ENCODE results near the gene C12orf76. TPM values are rescaled to one million over a fixed set of nuclear protein-coding genes. Genes with fewer than 3 reads are reported as not detected.

Gene C12orf76, protein sequence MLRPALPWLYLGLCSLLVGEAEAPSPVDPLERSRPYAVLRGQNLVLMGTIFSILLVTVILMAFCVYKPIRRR
- total RNA-seq (2013): 19.4 TPM
- polyA plus RNA-seq (10 to 100 TPM in 2 of 3 donors, 1 to 10 TPM in 1; 9.3 to 19.4 (median 10.6) TPM), polyA minus RNA-seq (7.6 and 9.1 TPM in 2 replicates), total RNA-seq (0.81 to 9.5 (median 5.3) reads per million in 11 experiments)

DNA sequence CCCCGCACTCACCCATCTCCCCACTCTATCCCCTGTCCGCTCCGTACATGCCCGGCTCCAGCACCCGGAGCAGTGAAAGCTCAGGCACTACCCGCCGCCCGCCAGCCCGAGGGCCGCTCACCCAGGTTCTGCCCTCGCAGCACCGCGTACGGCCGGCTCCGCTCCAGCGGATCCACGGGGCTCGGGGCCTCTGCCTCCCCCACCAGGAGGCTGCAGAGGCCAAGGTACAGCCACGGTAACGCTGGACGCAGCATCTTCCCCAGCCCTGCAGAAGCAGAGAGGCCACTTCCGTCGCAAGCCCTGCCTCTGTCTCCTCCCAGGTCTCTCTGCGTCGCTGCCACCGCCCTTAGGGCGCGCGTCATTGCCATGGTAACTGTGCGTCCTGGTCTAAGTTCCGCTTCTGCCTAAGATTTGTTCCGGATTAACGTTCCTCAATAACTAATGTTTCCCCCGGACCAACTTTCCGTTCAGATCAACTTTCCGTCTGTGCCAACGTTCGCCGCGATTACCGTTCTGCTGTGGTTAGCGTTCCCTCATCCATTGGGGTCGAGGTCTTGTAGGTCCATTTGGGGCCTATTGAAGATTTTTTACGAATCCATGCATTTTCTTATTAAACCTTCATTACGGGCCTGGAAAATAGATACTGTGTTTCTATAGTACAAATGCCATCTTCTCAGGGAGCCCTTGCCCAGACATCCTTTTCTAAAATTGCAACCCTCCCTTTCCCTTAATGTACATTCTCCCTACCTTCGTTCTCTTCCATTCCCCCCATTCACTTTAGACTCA, at the start of gene C12orf76:
C12orf76 (minus strand) TSS at position 281 of the 786 bp plus-strand sequence; CDS start at position 254, 27 bp downstream.
- Mint-ChIP-seq H3K4me1 (peaks cover 30% of the 10 kb centered on the region), H3K9me3 (no peaks in the 10 kb centered on the region), H3K4me3 (peak within 1 kb of the TSS; percentile 80 to 98), H3K36me3 (peaks cover 4 to 10% of the 10 kb centered on the region in 2 donors), H3K27me3 (ENCODE audit: low read depth in 3 of 3) (no peaks in the 10 kb centered on the region), H3K27ac (peak within 1 kb of the TSS; percentile 96 to 100 (median 99))
- peak within 1 kb of the TSS; percentile 82 to 88 for H3K27ac ChIP-seq (ENCODE audit: low read depth in 1 of 2, low read length in 2 of 2)
- TF ChIP-seq, protein P1, sequence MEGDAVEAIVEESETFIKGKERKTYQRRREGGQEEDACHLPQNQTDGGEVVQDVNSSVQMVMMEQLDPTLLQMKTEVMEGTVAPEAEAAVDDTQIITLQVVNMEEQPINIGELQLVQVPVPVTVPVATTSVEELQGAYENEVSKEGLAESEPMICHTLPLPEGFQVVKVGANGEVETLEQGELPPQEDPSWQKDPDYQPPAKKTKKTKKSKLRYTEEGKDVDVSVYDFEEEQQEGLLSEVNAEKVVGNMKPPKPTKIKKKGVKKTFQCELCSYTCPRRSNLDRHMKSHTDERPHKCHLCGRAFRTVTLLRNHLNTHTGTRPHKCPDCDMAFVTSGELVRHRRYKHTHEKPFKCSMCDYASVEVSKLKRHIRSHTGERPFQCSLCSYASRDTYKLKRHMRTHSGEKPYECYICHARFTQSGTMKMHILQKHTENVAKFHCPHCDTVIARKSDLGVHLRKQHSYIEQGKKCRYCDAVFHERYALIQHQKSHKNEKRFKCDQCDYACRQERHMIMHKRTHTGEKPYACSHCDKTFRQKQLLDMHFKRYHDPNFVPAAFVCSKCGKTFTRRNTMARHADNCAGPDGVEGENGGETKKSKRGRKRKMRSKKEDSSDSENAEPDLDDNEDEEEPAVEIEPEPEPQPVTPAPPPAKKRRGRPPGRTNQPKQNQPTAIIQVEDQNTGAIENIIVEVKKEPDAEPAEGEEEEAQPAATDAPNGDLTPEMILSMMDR (IDR thresholded peaks at IDR 0.05): no peak
- H3K9me3 ChIP-seq (replicated peaks in 1 of 2; ENCODE audit: control insufficient read depth in 1 of 2, insufficient read depth in 1 of 2, low read length in 2 of 2): no peaks in the 10 kb centered on the region
- peak within 1 kb of the TSS; percentile 68 for H3K9ac ChIP-seq (ENCODE audit: insufficient read depth, low read length, poor library complexity, severe bottlenecking)
- intact Hi-C loops (cut with micrococcal nuclease): loop anchor here in 1 of 2 donors (10.0 kb wide), 1 partner anchor 76 kb away; the partner anchor contains the start of gene IFT81
- H4K20me1 ChIP-seq (ENCODE audit: insufficient read depth, low read length): peaks cover 10% of the 10 kb centered on the region
- H3K79me2 ChIP-seq (ENCODE audit: insufficient read depth, low read length): peaks cover 35% of the 10 kb centered on the region
- H3K4me2 ChIP-seq (replicated peaks; ENCODE audit: extremely low read depth, low read length, poor library complexity, severe bottlenecking): peak within 1 kb of the TSS; percentile 85
- H3K36me3 ChIP-seq (replicated peaks in 1 of 2; ENCODE audit: control insufficient read depth in 1 of 2, insufficient read depth in 2 of 2, low read length in 2 of 2): no peaks in the 10 kb centered on the region
- peak within 1 kb of the TSS; percentile 50 to 84 (median 57) for H3K4me3 ChIP-seq (replicated peaks in 1 of 3; ENCODE audit: low read depth in 2 of 3, low read length in 3 of 3)
- WGBS (ENCODE audit: insufficient coverage): 2% methylated on average over 36 of the region's 47 CpGs
- H3K27me3 ChIP-seq (ENCODE audit: control insufficient read depth in 2 of 2, insufficient read depth in 2 of 2, low read length in 2 of 2): no peaks in the 10 kb centered on the region
- H2AFZ ChIP-seq (ENCODE audit: insufficient read depth, low read depth, low read length, poor library complexity, severe bottlenecking): peak within 1 kb of the TSS; percentile 94
- peak; percentile 95 to 98 (median 95) for DNase-seq
- peaks cover 24 to 29% of the 10 kb centered on the region in 2 donors for H3K4me1 ChIP-seq (ENCODE audit: control insufficient read depth in 1 of 2, insufficient read depth in 2 of 2, low read length in 2 of 2)

DNA sequence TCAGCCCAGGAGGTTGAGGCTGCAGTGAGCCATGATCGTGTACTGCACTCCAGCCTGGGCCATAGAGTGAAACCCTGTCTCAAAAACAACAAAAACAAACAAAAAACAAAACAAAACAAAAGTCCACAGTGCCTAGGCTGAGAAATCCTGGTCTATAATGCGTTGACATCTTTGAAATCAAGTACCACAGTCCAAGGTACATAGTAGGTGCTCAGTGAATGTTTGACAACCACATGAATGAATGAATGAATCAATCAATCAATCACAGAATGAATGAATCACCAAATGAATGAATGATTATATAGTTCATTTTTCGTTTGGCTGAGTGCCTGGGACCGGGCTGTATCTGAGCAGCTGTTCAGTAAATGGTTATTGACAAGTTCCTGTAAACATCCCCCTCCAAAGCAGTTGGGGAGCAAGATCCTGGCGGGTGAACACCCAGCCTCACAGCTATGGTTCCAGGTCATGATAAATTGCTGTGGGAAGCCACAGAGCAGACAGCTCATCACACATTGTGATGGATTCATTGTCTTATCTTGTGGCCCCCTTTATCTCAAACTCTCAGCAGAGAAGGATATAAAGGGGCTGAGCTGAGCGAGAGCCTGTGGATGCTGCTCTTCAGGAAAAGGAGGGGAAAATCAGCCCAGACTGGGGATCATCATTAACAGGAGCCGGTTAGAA, 45.4 kb upstream of the C12orf76 start:
- Mint-ChIP-seq H3K4me1 (peaks cover 22% of the 10 kb centered on the region), H3K27ac (no peak overlapping the region), H3K9me3 (no peaks in the 10 kb centered on the region), H3K4me3 (no peak overlapping the region), H3K36me3 (no peaks in the 10 kb centered on the region), H3K27me3 (ENCODE audit: low read depth in 3 of 3) (peaks cover 0 to 2% (median 0%) of the 10 kb centered on the region in 3 donors)
- no peaks in the 10 kb centered on the region for H3K27me3 ChIP-seq (ENCODE audit: control insufficient read depth in 2 of 2, insufficient read depth in 2 of 2, low read length in 2 of 2)
- H3K27ac ChIP-seq (ENCODE audit: low read depth in 1 of 2, low read length in 2 of 2): no peak overlapping the region
- TF ChIP-seq, protein P1 (IDR thresholded peaks at IDR 0.05): no peak
- H3K9ac ChIP-seq (ENCODE audit: insufficient read depth, low read length, poor library complexity, severe bottlenecking): no peak overlapping the region
- no peak overlapping the region for H2AFZ ChIP-seq (ENCODE audit: insufficient read depth, low read depth, low read length, poor library complexity, severe bottlenecking)
- H3K4me1 ChIP-seq (ENCODE audit: control insufficient read depth in 1 of 2, insufficient read depth in 2 of 2, low read length in 2 of 2): peaks cover 24 to 27% of the 10 kb centered on the region in 2 donors
- no CpG with 5 or more reads among the region's 7 CpGs for WGBS (ENCODE audit: insufficient coverage)
- intact Hi-C loops (cut with micrococcal nuclease): no loop called here
- no peaks in the 10 kb centered on the region for H3K79me2 ChIP-seq (ENCODE audit: insufficient read depth, low read length)
- no peak for DNase-seq
- no peak overlapping the region for H3K4me3 ChIP-seq (replicated peaks in 1 of 3; ENCODE audit: low read depth in 2 of 3, low read length in 3 of 3)
- no peak overlapping the region for H3K4me2 ChIP-seq (replicated peaks; ENCODE audit: extremely low read depth, low read length, poor library complexity, severe bottlenecking)
- H4K20me1 ChIP-seq (ENCODE audit: insufficient read depth, low read length): no peaks in the 10 kb centered on the region
- no peaks in the 10 kb centered on the region for H3K9me3 ChIP-seq (replicated peaks in 1 of 2; ENCODE audit: control insufficient read depth in 1 of 2, insufficient read depth in 1 of 2, low read length in 2 of 2)
- H3K36me3 ChIP-seq (replicated peaks in 1 of 2; ENCODE audit: control insufficient read depth in 1 of 2, insufficient read depth in 2 of 2, low read length in 2 of 2): no peaks in the 10 kb centered on the region

Measured in CD14-positive monocyte (primary cell).